Endothelial cell (in vitro differentiated cells): ENCODE measurements around the gene MPG. TPM values are rescaled to one million over a fixed set of nuclear protein-coding genes. Genes with fewer than 3 reads are reported as not detected.

Experiments used
- DNase-seq: peaks from one replicate; pipeline ENCODE4 v3.0.0; 2021; ENCODE audit warnings: low spot score
- H3K27ac Mint-ChIP-seq: one replicate; pipeline ENCODE4 v1.8.0; 2021; ENCODE audit warnings: mixed read lengths, inconsistent platforms; ENCODE audit not compliant: unreplicated experiment
- H3K27me3 Mint-ChIP-seq: one replicate; pipeline ENCODE4 v1.8.0; 2021; ENCODE audit warnings: mild to moderate bottlenecking, moderate library complexity, mixed read lengths, inconsistent platforms; ENCODE audit not compliant: unreplicated experiment
- H3K36me3 Mint-ChIP-seq: one replicate; pipeline ENCODE4 v1.8.0; 2021; ENCODE audit warnings: mild to moderate bottlenecking, low read depth, mixed read lengths, inconsistent platforms; ENCODE audit not compliant: unreplicated experiment
- H3K4me1 Mint-ChIP-seq: one replicate; pipeline ENCODE4 v1.8.0; 2021; ENCODE audit warnings: mild to moderate bottlenecking, mixed read lengths, inconsistent platforms; ENCODE audit not compliant: unreplicated experiment
- H3K4me3 Mint-ChIP-seq: one replicate; pipeline ENCODE4 v1.8.0; 2021; ENCODE audit warnings: mild to moderate bottlenecking, mixed read lengths, inconsistent platforms; ENCODE audit not compliant: unreplicated experiment
- H3K9me3 Mint-ChIP-seq: one replicate; pipeline ENCODE4 v1.8.0; 2021; ENCODE audit warnings: mixed read lengths, inconsistent platforms; ENCODE audit not compliant: unreplicated experiment
- total RNA-seq: library from RNA; stranded (reverse); fragmentation: NEBNext Ultra II Directional; extraction: Animal tissue kit (Norgen Biotek cat#: 25700); gene quantifications from one replicate; pipeline ENCODE4 v1.2.1, GENCODE V29; 2021; ENCODE audit not compliant: unreplicated experiment
- TF ChIP-seq, protein P1 (sequence below): fragments of 200-600 bp; sonication (generic); IDR thresholded peaks from one replicate; pipeline ENCODE4 v1.5.0; 2021; ENCODE audit warnings: antibody characterized with exemption; ENCODE audit not compliant: unreplicated experiment

The MPG gene
- total RNA-seq, 1 donor from 2014 or later = 38.6 TPM

DNA sequence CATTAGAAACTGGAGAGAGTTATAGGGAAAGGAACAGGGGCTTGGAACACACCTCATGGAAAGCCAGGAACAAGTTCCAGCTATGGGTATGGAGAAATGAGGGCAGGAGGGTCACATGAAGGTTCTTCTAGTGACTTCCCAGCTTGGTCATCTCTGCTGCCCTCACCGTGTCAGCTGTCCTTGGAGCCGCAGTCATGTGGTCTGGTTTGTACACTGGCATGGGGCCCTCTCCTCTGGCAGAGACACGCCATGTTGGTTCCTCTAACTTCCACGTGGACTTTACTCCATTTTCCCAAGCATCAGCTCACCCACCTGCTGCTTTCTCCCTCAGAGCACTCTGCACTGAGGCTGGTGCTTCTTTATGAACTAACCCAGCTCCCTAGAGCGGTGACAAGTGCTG is 26.3 kb downstream of the MPG start:
- TF ChIP-seq, protein P1, sequence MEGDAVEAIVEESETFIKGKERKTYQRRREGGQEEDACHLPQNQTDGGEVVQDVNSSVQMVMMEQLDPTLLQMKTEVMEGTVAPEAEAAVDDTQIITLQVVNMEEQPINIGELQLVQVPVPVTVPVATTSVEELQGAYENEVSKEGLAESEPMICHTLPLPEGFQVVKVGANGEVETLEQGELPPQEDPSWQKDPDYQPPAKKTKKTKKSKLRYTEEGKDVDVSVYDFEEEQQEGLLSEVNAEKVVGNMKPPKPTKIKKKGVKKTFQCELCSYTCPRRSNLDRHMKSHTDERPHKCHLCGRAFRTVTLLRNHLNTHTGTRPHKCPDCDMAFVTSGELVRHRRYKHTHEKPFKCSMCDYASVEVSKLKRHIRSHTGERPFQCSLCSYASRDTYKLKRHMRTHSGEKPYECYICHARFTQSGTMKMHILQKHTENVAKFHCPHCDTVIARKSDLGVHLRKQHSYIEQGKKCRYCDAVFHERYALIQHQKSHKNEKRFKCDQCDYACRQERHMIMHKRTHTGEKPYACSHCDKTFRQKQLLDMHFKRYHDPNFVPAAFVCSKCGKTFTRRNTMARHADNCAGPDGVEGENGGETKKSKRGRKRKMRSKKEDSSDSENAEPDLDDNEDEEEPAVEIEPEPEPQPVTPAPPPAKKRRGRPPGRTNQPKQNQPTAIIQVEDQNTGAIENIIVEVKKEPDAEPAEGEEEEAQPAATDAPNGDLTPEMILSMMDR = no peak
- no peak for DNase-seq
- Mint-ChIP-seq H3K27ac (no peak overlapping the region), H3K36me3 (peaks cover 24% of the 10 kb centered on the region), H3K9me3 (no peaks in the 10 kb centered on the region), H3K27me3 (peaks cover 2% of the 10 kb centered on the region), H3K4me3 (no peak overlapping the region), H3K4me1 (no peaks in the 10 kb centered on the region)

DNA sequence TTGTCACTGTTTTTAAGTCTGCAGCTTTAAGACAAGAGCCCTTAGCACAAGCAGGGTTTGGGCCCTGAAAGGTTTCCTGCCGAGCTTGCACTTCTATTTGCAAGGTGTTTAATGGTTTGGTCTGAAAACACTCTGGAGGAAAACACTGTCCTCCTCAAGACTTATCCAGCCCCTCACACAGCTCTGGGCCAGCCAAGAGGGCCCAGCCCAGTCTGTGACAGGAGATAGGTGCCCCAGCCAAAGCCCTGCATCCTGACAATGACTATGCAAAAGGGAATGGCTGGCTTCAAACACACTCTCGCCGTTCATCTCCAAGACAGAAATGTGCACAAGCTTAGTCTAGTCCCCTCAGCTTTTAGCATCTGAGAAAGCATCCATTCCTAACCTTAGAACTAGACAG is 26.9 kb downstream of the MPG start:
- Mint-ChIP-seq H3K27ac (no peak overlapping the region), H3K36me3 (peaks cover 28% of the 10 kb centered on the region), H3K4me3 (no peak overlapping the region), H3K9me3 (no peaks in the 10 kb centered on the region), H3K4me1 (no peaks in the 10 kb centered on the region), H3K27me3 (peaks cover 2% of the 10 kb centered on the region)
- no peak for DNase-seq
- TF ChIP-seq, protein P1 = no peak

GRCh38 chr16:105521-105920 is 27.5 kb downstream of the MPG start:
- no peak for DNase-seq
- TF ChIP-seq, protein P1 = no peak
- no peaks in the 10 kb centered on the region for H3K4me1 Mint-ChIP-seq
- peaks cover 26% of the 10 kb centered on the region for H3K36me3 Mint-ChIP-seq
- no peak overlapping the region for H3K4me3 Mint-ChIP-seq
- H3K27ac Mint-ChIP-seq = no peak overlapping the region
- H3K27me3 Mint-ChIP-seq = peaks cover 2% of the 10 kb centered on the region
- no peaks in the 10 kb centered on the region for H3K9me3 Mint-ChIP-seq

DNA sequence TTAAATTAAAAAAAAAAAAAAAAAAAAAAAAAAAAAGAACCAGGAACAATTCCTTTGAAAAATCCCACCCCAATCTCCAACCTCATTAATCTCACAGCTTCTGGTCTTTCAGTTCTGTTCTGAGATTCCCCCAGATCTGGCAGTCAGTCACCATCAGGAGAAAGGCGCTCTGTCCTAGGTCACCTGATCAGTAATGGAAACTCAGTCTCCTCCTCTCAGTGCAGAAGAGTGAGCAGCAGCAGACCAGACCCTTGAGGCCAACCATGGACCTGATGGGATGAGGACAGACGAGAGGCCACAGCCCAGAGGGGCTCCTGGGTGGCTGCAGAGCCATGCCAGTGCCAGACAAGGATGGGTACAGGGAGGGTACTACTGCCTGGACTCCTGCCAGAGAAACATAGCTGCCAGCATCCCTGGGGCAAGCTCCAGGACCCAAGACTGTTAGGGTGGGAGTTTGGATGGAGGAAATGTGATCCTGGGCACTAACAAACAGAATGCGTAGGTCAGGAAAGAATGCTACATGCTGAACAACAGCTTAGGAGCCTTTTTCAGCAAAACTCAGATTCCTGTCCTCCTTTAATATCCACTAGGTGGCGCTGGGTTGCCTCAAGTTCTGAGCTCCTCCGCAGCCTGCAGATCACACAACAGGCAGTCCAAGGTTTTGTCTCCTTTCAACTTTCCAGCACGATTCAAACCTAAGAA is 28.7 kb downstream of the MPG start:
- peaks cover 22% of the 10 kb centered on the region for H3K36me3 Mint-ChIP-seq
- no peak overlapping the region for H3K4me3 Mint-ChIP-seq
- no peaks in the 10 kb centered on the region for H3K9me3 Mint-ChIP-seq
- TF ChIP-seq, protein P1 = peak; percentile 78
- H3K27ac Mint-ChIP-seq = no peak overlapping the region
- no peaks in the 10 kb centered on the region for H3K4me1 Mint-ChIP-seq
- peaks cover 2% of the 10 kb centered on the region for H3K27me3 Mint-ChIP-seq
- DNase-seq = peak; percentile 50

DNA sequence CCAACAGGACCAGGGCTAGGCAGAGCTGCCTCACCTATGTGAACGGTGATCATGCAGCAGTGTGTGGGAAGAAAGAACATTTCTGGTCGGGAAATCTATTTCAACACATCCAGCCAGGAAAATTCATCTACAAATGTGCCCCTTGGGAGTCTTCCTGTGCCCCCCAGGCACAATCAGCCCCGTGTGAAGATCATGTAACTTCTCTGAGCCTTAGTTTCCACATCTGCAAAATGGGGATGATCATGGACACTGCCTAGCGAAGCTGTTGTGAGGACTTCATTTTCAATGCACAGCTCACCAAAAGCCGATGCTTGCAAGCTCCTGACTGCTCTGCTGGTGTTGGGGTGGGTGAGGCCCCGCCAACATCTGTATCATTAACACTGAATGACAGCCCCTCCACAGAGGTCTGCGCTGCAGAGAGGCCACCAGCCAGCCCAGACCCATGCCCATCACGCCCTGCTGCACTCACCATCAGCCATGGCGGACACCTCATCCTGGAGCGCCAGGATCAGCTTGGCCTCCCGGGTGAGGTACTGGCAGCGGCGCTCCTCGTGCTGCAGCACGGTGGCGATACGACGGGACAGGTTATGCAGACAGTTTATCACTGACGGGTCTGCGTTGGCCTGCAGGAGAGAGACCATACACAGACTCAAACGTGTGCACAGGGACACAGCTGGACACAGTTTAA is 34.3 kb downstream of the MPG start:
- no peak for DNase-seq
- Mint-ChIP-seq H3K4me1 (no peaks in the 10 kb centered on the region), H3K9me3 (no peaks in the 10 kb centered on the region), H3K36me3 (peaks cover 28% of the 10 kb centered on the region), H3K27me3 (no peaks in the 10 kb centered on the region), H3K27ac (no peak overlapping the region), H3K4me3 (no peak overlapping the region)
- TF ChIP-seq, protein P1 = no peak
